H54 (cell line): ENCODE results near the gene GALNT18.

Experiments used
- DNase-seq: peaks from one replicate; pipeline ENCODE4 v3.0.0; 2011; ENCODE audit warnings: low spot score, mixed read lengths; ENCODE audit not compliant: insufficient read length
- FAIRE-seq: peaks from 3 replicates; lab custom pipeline; 2011; peaks lifted over from hg19 to GRCh38; lab: Jason Lieb, UNC
- POLR2A ChIP-seq: IDR thresholded peaks from 2 replicates; pipeline ENCODE4 v1.6.1; 2011; ENCODE audit warnings: low read depth, mild to moderate bottlenecking, low read length

The GALNT18 gene

DNA sequence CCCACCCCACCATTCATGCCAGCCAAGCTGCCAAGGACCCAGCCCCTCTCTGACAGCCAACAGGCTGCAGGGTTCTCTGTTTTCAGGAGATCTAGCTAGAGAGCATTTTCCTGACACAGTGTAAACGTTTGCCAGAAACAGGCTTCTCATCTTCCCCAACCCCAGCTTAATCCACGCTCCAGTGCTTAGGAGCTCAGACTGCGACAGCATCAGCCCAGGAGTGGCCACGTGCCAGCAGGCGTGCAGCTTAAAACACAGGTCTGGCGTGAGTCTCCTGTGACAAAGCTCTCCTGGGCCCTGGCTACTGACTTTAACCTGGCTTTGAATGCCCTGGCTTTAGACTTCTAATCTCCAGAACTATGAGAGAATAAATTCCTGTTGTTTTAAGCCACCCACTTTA is 66.6 kb downstream of the GALNT18 start:
- no peak for DNase-seq
- TF ChIP-seq POLR2A, result no peak
- no peak for FAIRE-seq

DNA sequence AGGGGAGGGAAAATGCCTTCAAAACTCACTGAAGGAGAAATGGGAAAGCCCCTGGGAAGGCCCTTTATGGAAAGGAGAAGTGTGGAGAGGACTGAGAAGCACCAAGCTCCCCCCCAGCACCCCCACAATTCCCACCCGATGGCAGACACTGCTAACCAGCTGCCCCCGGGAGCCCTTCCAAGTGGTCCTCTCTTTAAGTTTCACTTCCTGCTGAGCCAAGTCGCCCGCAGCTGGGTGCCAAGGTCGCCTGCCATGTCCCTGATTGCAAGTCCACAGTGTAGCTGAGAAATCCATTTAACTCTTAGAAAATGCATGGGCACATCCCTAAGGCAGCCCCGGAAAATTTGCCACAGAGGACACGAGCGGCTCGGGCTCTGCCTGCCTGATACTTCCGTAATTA is 68.2 kb downstream of the GALNT18 start:
- TF ChIP-seq POLR2A, result no peak
- DNase-seq, result no peak
- FAIRE-seq, result no peak

DNA sequence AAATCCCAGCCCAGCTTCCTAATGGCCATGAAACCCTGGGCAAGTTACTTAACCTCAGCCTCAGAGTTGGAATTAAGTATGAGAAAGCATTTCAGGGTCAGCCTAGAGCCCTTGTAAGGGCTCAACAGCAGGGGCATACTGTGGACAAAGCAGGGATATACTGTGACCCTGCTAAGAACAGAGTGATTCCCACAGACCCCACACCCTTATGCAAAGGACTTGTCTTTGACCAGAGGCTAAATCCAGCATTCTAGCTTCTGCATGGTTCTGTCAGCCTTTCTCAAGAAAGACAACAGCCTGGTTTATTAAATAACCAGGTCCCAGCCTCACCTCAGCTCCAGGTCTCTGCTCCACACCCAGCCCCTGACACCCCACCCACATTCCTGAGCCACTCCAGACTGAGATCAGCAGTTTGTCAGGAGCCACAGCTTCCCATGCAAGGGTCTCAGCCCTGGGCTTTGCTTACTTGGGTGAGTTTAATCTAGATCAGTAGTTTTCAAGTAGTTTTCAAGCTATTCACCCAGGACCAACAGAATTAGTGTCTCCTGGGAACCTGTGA is 69.2 kb downstream of the GALNT18 start:
- no peak for TF ChIP-seq POLR2A
- FAIRE-seq (no peak), DNase-seq (no peak)

DNA sequence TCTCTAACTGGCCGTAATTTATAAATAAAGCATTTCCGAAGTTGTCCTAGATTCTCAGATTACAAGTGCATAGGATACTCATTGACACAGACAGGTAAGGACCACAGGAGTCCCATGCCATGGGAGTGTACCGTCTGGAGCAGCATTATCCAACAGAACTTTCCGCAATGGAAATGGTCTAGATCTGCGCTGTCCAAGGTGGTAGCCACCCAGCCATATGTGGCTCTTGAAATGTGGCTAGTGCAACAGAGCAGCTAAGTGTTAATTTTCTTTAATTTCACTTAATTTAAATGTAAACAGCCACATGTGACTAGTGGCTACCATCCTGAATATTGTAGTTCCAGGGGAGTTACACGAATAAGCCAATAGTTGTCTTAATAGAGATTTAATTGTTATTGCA is 71.3 kb downstream of the GALNT18 start:
- no peak for TF ChIP-seq POLR2A
- DNase-seq (no peak), FAIRE-seq (no peak)

DNA sequence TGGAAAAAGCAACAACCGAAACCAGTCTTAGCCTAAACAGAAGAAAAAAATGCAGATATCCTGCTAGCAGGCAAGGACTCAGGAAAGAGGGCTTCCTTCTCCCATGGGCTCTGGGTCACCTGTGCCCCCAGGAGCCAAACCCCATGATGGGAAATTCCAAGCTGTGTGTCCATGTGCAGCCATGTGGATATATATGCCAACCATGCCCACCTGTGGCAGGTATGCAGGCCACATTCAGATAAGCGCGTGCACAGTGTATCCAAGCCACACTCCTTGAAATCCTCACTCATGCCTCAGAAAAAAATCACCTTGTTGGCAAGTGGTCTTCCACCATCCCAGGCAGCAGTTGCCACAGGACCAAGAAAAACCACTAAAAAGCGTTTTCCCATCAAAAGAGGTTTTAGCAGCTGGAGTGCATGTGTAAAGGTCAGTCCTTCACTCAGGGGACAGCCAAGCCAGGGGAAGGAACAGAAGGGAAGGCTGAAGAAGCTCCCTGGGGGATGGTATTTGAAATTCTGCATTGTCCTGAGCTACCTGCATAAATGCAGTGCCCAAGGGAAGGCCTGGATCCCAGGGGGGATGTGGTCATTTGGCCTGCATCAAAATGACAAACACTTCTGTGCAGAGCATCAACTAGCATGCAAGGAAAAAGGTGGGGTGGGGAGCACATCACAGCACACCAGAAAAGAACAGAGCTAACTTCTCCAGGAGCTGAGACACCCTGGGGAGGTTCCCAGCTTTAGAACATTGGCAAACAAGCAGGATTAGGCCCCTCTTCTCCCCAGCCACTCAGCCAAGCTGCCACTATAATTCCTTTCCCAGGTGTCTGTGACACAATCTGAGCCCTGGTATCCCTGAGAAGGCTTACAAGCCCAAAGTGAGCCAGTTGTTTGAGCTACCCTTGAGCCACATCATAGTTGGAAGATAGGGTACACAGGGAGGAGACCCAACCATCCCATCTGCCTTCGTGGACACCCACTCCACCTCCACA is 76.2 kb downstream of the GALNT18 start:
- DNase-seq (no peak), FAIRE-seq (no peak)
- no peak for TF ChIP-seq POLR2A

DNA sequence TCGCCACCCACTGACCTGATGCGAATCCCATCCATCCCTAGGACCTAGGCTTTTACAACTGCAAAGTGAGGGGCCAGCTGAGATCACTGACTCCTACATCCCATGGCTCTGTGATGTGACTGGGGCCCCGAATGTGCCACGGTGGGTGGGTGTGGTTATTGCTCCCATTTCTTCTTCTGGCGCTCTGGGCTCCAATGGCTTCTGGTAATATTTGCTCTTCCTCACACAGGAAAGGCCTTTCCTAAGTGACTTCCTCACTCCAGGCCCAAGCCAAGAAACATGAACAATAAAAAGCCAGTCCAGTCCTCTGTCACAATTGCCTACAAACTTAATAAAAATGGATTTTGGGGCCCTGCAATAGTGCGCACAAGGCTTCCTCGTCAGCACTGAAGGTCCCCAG is 78.1 kb downstream of the GALNT18 start:
- no peak for FAIRE-seq
- no peak for TF ChIP-seq POLR2A
- DNase-seq, result no peak

DNA sequence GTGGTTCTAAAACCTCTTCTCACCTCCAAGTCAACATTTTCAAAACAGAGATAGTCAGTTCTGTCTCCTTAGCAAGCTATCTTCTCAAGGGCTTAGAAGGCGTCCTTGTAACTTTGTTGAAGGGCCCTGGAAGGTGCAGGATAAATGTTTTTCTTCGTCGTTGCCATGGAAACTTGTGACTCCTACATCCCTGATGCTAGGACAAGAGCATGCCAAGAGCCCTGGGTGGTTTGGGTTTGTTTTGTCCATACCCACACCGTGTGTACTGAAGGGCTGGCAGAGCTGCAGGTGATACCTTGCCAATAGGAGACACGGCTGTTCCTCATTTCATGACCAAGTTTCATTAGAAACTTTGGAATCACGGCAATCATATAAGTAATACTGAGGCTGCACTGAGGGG is 81.6 kb downstream of the GALNT18 start:
- TF ChIP-seq POLR2A, result no peak
- FAIRE-seq (no peak), DNase-seq (no peak)

DNA sequence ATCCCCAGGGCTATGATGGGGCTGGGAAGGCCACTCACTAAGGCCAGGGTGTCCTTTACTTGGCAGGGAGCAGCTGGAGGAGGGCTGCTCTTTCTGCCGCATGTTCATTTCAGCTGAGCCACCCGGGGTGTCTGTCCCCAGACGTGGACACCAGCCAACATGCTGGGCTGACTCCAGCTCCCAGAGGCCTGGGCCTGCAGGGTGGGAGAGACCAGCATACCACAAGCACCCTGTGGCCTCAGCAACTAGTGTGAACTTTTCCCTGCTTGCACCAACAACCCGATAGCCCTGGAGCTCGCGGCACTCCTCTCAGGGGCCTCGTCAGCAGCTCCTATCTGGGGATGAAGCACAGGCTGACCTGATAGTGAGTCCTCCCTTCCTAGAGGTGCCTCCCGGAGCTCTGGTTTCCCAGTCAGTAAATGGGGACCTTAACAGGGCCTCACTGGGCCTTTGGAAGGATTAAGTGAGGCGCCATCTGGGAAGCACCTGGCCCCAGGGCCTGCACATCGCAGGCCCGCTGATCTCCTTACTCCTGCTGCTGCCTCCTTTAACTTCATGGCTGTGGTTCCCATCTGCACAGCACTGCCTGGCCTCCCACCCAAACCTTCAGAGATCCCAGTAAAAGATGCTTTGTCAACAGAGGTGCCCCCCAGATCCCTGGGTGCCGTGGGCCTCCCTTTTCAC is 83.4 kb downstream of the GALNT18 start:
- DNase-seq, result no peak
- FAIRE-seq, result no peak
- TF ChIP-seq POLR2A, result no peak

DNA sequence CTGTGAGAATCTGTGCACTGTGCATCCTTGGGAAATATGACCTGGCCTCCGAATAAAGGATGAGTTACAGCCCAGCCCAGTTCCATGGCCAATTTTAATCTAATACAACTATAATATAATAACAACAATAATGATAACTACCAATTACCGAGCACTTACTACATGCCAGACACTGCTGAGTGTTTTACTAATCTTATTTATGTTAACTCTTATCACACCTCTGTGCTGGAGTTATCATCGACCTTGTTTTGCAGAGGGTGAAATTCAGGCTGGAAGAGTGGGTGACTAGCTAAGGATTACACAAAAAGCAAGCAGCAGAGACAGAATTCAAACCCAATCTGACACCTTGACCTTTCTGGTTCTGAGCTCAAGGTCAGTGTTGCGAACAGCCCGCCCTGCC is 83.9 kb downstream of the GALNT18 start:
- no peak for DNase-seq
- FAIRE-seq, result no peak
- no peak for TF ChIP-seq POLR2A

DNA sequence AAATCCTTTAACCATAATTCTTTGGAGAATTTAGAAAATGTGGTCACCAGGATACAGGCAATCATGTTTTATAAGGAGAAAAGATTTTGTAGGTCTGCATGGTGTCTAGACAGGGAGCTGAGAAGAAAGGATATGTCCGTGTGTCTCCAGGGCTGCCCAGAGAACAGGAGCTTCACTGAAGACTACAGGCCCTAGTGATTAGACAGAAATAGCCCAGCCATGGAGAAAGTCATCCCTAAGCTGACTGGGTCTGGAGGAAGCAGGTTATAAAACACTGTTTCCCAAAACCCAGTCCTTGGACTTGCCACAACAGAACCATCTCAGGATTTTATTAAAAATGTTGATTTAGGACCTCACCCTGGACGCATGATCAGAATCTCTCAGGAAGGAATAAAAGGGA is 84.4 kb downstream of the GALNT18 start:
- no peak for DNase-seq
- FAIRE-seq, result no peak
- no peak for TF ChIP-seq POLR2A

DNA sequence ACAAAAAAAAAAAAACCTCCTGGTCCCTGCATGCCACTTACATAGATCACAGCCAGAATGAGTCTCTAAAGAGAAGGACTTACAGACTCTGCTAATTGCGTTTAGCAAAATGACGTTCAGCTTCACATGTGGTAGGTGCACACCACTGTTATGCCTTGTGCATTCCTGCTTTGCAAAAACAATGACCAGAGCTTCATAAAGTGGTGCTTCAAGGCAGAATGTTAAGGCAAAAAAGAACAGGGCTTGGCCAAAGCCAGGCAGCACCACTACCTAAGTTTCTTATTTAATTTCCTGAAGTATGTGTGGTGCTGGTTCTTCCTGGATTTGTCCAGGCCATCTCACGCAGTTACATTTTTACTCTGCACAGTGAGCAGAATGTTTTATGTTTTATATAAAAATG is 85.2 kb downstream of the GALNT18 start:
- no peak for DNase-seq
- FAIRE-seq, result no peak
- TF ChIP-seq POLR2A, result no peak

DNA sequence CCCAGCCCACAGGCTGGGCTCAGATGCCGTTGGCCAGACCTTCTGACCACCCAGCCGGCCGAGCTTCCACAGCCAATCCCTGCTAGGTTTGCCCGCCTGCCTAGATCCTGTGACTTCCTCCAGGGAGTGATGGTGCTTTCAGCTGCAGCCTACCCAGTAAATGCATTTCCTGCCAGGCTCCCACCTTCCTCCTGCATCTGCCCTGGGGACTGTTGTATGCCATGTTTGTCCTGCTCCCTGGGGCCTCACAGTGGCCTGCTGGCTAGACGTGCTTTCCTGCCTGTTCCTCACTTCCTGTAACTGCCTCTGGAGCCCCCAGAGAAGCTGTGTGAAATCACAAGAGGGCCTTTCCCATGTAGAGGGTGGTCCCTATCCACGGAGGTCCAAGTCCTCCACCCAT is 86.2 kb downstream of the GALNT18 start:
- TF ChIP-seq POLR2A, result no peak
- FAIRE-seq (no peak), DNase-seq (no peak)

DNA sequence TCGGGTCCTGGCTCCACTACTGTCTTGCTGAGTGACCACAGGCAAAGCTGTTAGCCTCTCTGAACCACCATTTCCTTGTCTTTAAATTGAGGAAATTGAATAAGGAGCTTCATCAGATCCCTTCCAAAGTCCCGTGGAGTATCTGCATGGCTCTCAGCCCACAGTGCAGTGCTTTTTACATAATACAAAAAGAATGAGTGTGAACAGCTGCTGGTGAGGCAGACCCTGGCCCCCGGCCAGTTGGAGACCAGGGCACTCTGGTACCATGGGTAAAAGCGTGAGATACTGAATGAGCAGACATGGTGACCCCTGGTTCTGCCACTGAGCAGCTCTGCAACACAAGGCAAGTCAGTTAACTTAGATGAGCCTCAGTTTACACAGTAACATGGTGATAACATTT is 86.8 kb downstream of the GALNT18 start:
- FAIRE-seq (no peak), DNase-seq (no peak)
- TF ChIP-seq POLR2A, result no peak

DNA sequence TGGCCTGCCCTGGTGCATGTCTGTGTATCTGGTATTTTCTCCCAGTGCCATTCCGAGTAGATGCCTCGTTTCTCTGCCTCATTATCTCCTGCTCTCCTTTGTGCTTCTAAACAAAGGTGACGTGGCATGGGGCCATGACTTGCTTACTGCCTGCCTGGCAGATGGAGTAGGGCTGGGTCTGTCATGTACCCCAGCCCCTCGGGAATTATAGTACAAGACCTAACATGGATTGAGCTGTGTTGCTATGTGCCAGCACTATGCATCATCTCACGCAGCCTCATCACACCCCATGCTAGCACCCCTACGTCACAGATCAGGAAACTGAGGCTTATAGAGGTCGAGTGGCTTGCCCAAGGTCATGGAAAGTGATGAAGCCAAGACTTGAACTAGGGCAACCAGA is 88.1 kb downstream of the GALNT18 start:
- FAIRE-seq (no peak), DNase-seq (no peak)
- TF ChIP-seq POLR2A, result no peak
